Ovary (tissue), 3 donors: Measurements from ENCODE around the gene CYB5A.

Experiments
- CTCF ChIP-seq, 3 donors: fragments of 450-650 bp in 2 of 3; fragments of 200-600 bp in 1 of 3; IDR thresholded peaks; one replicate each; pipeline versions ENCODE4 v1.5.1 to v1.8.0; 2016 to 2022; ENCODE audit warnings: antibody characterized with exemption in 3 of 3, mild to moderate bottlenecking in 1 of 3
- EP300 ChIP-seq: sonication (generic); formaldehyde crosslinking; IDR thresholded peaks from one replicate; pipeline ENCODE4 v1.6.1; 2017; ENCODE audit warnings: antibody characterized with exemption
- POLR2A ChIP-seq: fragments of 450-650 bp; IDR thresholded peaks from one replicate; pipeline ENCODE4 v1.6.1; 2017; ENCODE audit warnings: antibody characterized with exemption, mild to moderate bottlenecking, moderate library complexity
- donor health status: DM: no; HTN: no; CAD: no.

GRCh38 chr18:74299162-74299561, 7.4 kb upstream of the CYB5A start:
- TF ChIP-seq CTCF (IDR thresholded peaks at IDR 0.05) (no peak), POLR2A (no peak), EP300 (no peak)
